ENCODE measurements around the gene NHEJ1.

DNA sequence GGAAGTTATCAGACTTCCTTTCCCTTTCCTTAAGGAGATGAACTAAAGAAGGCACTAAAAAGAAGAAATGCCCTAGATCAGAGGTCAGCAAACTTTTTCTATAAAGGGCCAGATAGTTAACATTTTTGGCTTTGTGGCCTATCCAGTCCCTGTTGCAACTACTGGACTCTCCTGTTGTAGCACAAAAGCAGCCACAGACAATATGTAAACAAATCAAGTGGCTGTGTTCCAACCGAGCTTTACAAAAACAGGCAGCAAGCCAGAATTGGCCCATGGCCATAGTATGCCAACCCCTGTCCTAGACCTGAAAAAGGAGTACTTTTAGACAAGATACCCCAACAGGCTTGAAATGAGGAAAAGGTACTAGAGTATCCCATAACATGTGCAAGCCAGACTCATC lies 10.9 kb downstream of the NHEJ1 start:
- TF ChIP-seq, protein P1, sequence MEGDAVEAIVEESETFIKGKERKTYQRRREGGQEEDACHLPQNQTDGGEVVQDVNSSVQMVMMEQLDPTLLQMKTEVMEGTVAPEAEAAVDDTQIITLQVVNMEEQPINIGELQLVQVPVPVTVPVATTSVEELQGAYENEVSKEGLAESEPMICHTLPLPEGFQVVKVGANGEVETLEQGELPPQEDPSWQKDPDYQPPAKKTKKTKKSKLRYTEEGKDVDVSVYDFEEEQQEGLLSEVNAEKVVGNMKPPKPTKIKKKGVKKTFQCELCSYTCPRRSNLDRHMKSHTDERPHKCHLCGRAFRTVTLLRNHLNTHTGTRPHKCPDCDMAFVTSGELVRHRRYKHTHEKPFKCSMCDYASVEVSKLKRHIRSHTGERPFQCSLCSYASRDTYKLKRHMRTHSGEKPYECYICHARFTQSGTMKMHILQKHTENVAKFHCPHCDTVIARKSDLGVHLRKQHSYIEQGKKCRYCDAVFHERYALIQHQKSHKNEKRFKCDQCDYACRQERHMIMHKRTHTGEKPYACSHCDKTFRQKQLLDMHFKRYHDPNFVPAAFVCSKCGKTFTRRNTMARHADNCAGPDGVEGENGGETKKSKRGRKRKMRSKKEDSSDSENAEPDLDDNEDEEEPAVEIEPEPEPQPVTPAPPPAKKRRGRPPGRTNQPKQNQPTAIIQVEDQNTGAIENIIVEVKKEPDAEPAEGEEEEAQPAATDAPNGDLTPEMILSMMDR (conservative IDR thresholded peaks at IDR 0.05; ENCODE audit: low read length): no peak
- no peak for TF ChIP-seq EZH2phosphoT487 (IDR thresholded peaks at IDR 0.05; ENCODE audit: borderline replicate concordance, low read depth, low read length)
